ENCODE results near the gene PREX1.

PREX1 gene

GRCh38 chr20:48616481-48616880 lies 211.3 kb downstream of the PREX1 start:
- no peak for DNase-seq

GRCh38 chr20:48615871-48616270 lies 211.9 kb downstream of the PREX1 start:
- no peak for DNase-seq

- DNase-seq: no peak
Measured at GRCh38 chr20:48614593-48615274, 213.1 kb downstream of the PREX1 start.

- DNase-seq: no peak
Measured at GRCh38 chr20:48613926-48614325, 213.9 kb downstream of the PREX1 start.

GRCh38 chr20:48612335-48612734 lies 215.5 kb downstream of the PREX1 start:
- no peak for DNase-seq

- no peak for DNase-seq
Measured at GRCh38 chr20:48610996-48611395, 216.8 kb downstream of the PREX1 start.

GRCh38 chr20:48609491-48609978 lies 218.3 kb downstream of the PREX1 start:
- DNase-seq: no peak

GRCh38 chr20:48608756-48609155 lies 219.0 kb downstream of the PREX1 start:
- DNase-seq: no peak

GRCh38 chr20:48607544-48607865 lies 220.3 kb downstream of the PREX1 start:
- DNase-seq: no peak

GRCh38 chr20:48606841-48607543 lies 220.8 kb downstream of the PREX1 start:
- DNase-seq: no peak

- no peak for DNase-seq
Measured at GRCh38 chr20:48606172-48606840, 221.5 kb downstream of the PREX1 start.

- DNase-seq: no peak
Measured at GRCh38 chr20:48605364-48606171, 222.2 kb downstream of the PREX1 start.

GRCh38 chr20:48604936-48605335 lies 222.9 kb downstream of the PREX1 start:
- no peak for DNase-seq

GRCh38 chr20:48604426-48604825 lies 223.4 kb downstream of the PREX1 start:
- DNase-seq: no peak

GRCh38 chr20:48603819-48604405 lies 223.9 kb downstream of the PREX1 start:
- no peak for DNase-seq

- DNase-seq: no peak
Measured at GRCh38 chr20:48603116-48603818, 224.5 kb downstream of the PREX1 start.

GRCh38 chr20:48601798-48602197 lies 226.0 kb downstream of the PREX1 start:
- DNase-seq: no peak

GRCh38 chr20:48600470-48600945 lies 227.3 kb downstream of the PREX1 start:
- no peak for DNase-seq

- DNase-seq: no peak
Measured at GRCh38 chr20:48599748-48600469, 227.9 kb downstream of the PREX1 start.

- DNase-seq: no peak
Measured at GRCh38 chr20:48599106-48599747, 228.6 kb downstream of the PREX1 start.
